GM12865 (cell line): ENCODE data around the gene OTUD4.
A peak's percentile ranks its signal among the peaks of the same experiment; 100 is the strongest.
"Not testable (repeated sequence)": the region's sequence is repeated elsewhere in the genome, so short reads cannot be mapped to it uniquely, and the experiment has no call there.

ENCODE experiments used
- DNase-seq: peaks from one replicate; pipeline ENCODE4 v3.0.0; 2010; ENCODE audit warnings: low read depth
- H3K4me3 ChIP-seq: 2 replicates; pipeline ENCODE4 v1.5.1; 2011; ENCODE audit warnings: mild to moderate bottlenecking, low read depth, low read length, control low read depth
- CTCF ChIP-seq: IDR thresholded peaks from 2 replicates; pipeline ENCODE4 v1.5.1; 2011; ENCODE audit warnings: low read length, control low read depth, low read depth, inconsistent platforms; ENCODE audit not compliant: insufficient read depth; ENCODE audit errors: missing control alignments

The OTUD4 gene

DNA sequence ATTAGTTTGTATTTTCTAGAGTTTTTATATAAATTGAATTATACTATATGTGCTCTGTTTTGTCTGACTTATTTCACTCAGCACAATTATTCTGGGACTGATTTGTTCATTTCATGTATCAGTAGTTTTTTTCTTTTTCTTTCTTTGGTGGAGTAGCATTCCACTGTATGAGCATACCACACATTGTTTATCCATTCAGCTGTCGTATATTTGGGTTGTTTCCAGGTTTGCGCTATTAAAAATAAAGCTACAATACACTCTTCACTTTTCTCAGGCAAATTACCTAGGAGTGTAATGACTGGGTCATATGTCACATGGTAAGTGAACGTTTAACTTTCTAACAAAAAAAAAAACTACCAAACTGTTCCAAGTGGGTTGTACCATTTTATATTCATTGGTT lies 9.6 kb upstream of the OTUD4 start:
- no peak for DNase-seq
- no peak for TF ChIP-seq CTCF
- H3K4me3 ChIP-seq: no peak overlapping the region

DNA sequence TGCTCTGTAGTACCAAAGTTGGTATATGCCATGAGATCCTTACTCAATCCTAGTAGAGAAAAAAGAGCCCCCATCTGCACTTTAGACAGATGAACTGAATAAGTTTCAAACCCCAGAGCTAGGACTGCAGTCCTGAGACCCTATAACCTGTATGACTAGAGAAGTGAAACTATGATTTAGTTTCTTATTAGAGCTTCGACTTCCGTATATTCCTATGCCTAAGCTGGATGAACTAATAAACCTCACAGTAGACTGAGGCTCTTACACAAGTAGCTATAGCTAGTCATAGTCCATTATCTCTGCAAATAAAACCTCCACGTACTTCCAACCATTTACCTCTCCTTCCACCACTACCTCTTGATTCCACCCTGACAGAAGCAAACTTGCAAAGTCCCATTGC lies 6.3 kb upstream of the OTUD4 start:
- no peak overlapping the region for H3K4me3 ChIP-seq
- peak; percentile 61 for DNase-seq
- no peak for TF ChIP-seq CTCF

- no peak overlapping the region for H3K4me3 ChIP-seq
- no peak for TF ChIP-seq CTCF
- DNase-seq: no peak
These were observed 3.2 kb upstream of the OTUD4 start for GRCh38 chr4:145183581-145183980.

- no peak for DNase-seq
- TF ChIP-seq CTCF: no peak
- H3K4me3 ChIP-seq: no peak overlapping the region
These were observed 2.6 kb upstream of the OTUD4 start for GRCh38 chr4:145183023-145183422.

DNA sequence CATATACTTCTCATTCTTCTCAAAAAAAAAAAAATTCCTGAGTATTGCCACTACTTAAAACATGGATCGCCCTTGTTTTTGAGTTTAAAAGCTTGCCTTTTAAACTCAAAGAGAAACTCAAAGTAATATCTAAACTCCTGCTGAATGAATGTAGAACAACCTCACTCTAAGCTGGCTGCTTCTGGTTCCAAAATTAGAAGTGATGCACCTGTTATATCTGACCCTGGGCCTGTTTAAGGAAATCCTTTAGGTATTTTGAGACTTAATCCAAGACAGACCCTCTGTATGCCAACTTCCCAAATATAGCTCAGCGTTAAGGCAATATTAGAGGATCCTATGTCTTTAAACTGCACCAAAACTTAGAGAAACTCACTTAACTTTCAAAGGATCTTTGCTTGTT lies 1.8 kb upstream of the OTUD4 start:
- no peak overlapping the region for H3K4me3 ChIP-seq
- peak; percentile 62 for DNase-seq
- no peak for TF ChIP-seq CTCF

DNA sequence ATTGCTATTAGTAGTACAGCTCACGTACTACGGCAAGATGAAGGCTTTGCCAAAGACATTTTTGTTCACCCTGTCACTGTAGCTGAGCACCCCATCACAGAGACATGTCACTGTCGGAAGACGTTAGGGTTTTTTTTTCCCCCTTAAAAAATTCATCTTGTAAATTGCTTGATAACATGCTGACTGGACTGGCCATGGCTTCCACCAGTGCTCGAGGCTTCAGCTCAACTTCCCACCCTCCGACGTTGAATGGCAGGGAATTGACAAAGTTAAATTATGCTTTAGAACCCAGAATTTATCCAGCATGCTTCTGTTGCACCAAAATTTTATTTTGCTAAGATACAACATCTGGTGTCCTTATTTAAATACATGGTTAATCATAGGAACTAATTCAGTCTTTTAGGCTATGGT lies 707 bp upstream of the OTUD4 start:
- no peak for TF ChIP-seq CTCF
- DNase-seq: no peak
- peak overlapping the region; percentile 94 for H3K4me3 ChIP-seq

GRCh38 chr4:145179861-145180297 lies 510 bp downstream of the OTUD4 start:
- DNase-seq: not testable (repeated sequence)
- peak overlapping the region; percentile 98 for H3K4me3 ChIP-seq

DNA sequence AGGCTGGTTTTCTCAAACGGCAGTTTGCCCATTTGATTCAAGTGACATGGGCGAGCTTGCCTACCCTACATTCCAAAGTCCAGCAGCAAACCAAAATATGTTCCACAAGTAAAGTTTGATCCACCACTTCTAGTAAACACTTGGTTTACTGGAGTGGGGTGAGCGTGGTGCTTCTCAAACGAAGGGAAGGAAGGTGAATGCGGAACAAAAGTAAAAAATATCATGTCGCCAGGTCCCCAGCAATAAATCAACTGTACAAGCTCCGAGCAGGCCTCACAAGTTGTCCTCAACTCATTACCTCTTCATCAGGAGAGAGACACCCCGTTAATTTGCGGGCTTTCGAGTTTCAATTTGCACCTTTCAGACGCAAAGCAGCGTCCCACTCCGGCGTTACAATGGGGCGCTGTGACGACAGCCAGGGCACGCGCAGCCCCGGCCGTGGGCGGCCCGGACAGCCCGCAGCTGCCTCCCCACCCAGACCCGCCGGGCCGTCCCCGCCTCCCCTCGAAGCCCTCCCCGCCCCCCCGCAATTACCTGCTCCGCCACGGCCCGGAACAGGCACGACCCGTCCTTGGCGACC lies 1.0 kb downstream of the OTUD4 start:
- H3K4me3 ChIP-seq: peak overlapping the region; percentile 98
- TF ChIP-seq CTCF: no peak
- DNase-seq: peak; percentile 94
